CD14-positive monocyte (primary cell): ENCODE results near the gene PSORS1C1. TPM values are rescaled to one million over a fixed set of nuclear protein-coding genes. Genes with fewer than 3 reads are reported as not detected.

ENCODE experiments used
- DNase-seq, 3 donors: peaks; one replicate each; pipeline ENCODE4 v3.0.0-alpha.2; 2011 to 2022
- H2AFZ ChIP-seq: 2 replicates; pipeline ENCODE4 v1.6.0; 2012; ENCODE audit warnings: mild to moderate bottlenecking, low read depth, low read length, inconsistent platforms; ENCODE audit not compliant: insufficient read depth, poor library complexity, severe bottlenecking
- H3K27ac ChIP-seq, 2 donors: 1 replicate in 1 of 2; 2 replicates in 1 of 2; pipeline ENCODE4 v1.5.1; 2012 to 2013; ENCODE audit warnings: low read length in 2 of 2, control low read depth in 1 of 2, inconsistent platforms in 1 of 2, low read depth in 1 of 2, mild to moderate bottlenecking in 1 of 2
- H3K27me3 ChIP-seq, 2 donors: one replicate each; pipeline versions ENCODE4 v1.6.0 to v1.6.1; 2011 to 2013; ENCODE audit warnings: low read length in 2 of 2; ENCODE audit not compliant: control insufficient read depth in 2 of 2, insufficient read depth in 2 of 2
- H3K36me3 ChIP-seq, 2 donors: replicated peaks in 1 of 2; 1 replicate in 1 of 2; 2 replicates in 1 of 2; pipeline versions ENCODE4 v1.5.1 to v1.6.1; 2012 to 2013; ENCODE audit warnings: low read length in 2 of 2, control low read depth in 1 of 2, inconsistent platforms in 1 of 2, mild to moderate bottlenecking in 1 of 2; ENCODE audit not compliant: insufficient read depth in 2 of 2, control insufficient read depth in 1 of 2
- H3K4me1 ChIP-seq, 2 donors: 1 replicate in 1 of 2; 2 replicates in 1 of 2; pipeline versions ENCODE4 v1.5.1 to v1.6.1; 2012 to 2013; ENCODE audit warnings: low read length in 2 of 2, control low read depth in 1 of 2, inconsistent platforms in 1 of 2, mild to moderate bottlenecking in 1 of 2, moderate library complexity in 1 of 2; ENCODE audit not compliant: insufficient read depth in 2 of 2, control insufficient read depth in 1 of 2
- H3K4me2 ChIP-seq: replicated peaks from 2 replicates; pipeline ENCODE3; 2012; ENCODE audit warnings: low read length, moderate library complexity, mild to moderate bottlenecking; ENCODE audit not compliant: poor library complexity, severe bottlenecking; ENCODE audit errors: extremely low read depth
- H3K4me3 ChIP-seq, 3 experiments: fragments of 200-600 bp in 1 of 3; sonication (generic) in 1 of 3; replicated peaks in 1 of 3; 1 replicate in 2 of 3; 2 replicates in 1 of 3; pipeline ENCODE4 v1.5.1; 2011 to 2013; ENCODE audit warnings: low read length in 3 of 3, mild to moderate bottlenecking in 3 of 3, control low read depth in 2 of 3, low read depth in 2 of 3, inconsistent platforms in 1 of 3, moderate library complexity in 1 of 3
- H3K79me2 ChIP-seq: 2 replicates; pipeline ENCODE4 v1.6.0; 2012; ENCODE audit warnings: mild to moderate bottlenecking, control low read depth, inconsistent platforms, low read length, moderate library complexity; ENCODE audit not compliant: insufficient read depth
- H3K9ac ChIP-seq: 2 replicates; pipeline ENCODE4 v1.6.0; 2017; ENCODE audit warnings: low read length, mild to moderate bottlenecking; ENCODE audit not compliant: insufficient read depth, poor library complexity, severe bottlenecking
- H3K9me3 ChIP-seq, 2 donors: replicated peaks in 1 of 2; 1 replicate in 1 of 2; 2 replicates in 1 of 2; pipeline versions ENCODE4 v1.5.1 to v1.6.1; 2012 to 2013; ENCODE audit warnings: low read length in 2 of 2, control low read depth in 1 of 2; ENCODE audit not compliant: control insufficient read depth in 1 of 2, insufficient read depth in 1 of 2
- H4K20me1 ChIP-seq: 2 replicates; pipeline ENCODE4 v1.6.0; 2012; ENCODE audit warnings: mild to moderate bottlenecking, low read length, control low read depth, moderate library complexity; ENCODE audit not compliant: insufficient read depth
- H3K27ac Mint-ChIP-seq, 7 donors: one replicate each; pipeline ENCODE4 v1.8.0; 2020; ENCODE audit warnings: mild to moderate bottlenecking in 7 of 7, mixed read lengths in 7 of 7, moderate library complexity in 6 of 7, inconsistent platforms in 2 of 7
- H3K27me3 Mint-ChIP-seq, 3 donors: one replicate each; pipeline ENCODE4 v1.8.0; 2021 to 2022; ENCODE audit warnings: low read depth in 3 of 3, mild to moderate bottlenecking in 3 of 3, mixed read lengths in 3 of 3, moderate library complexity in 3 of 3, inconsistent platforms in 1 of 3
- H3K36me3 Mint-ChIP-seq, 2 donors: one replicate each; pipeline ENCODE4 v1.8.0; 2020; ENCODE audit warnings: mixed read lengths in 2 of 2, inconsistent platforms in 1 of 2, mild to moderate bottlenecking in 1 of 2
- H3K4me1 Mint-ChIP-seq: one replicate; pipeline ENCODE4 v1.8.0; 2020; ENCODE audit warnings: mild to moderate bottlenecking, mixed read lengths
- H3K4me3 Mint-ChIP-seq, 2 donors: one replicate each; pipeline ENCODE4 v1.8.0; 2020; ENCODE audit warnings: mild to moderate bottlenecking in 2 of 2, mixed read lengths in 2 of 2, moderate library complexity in 1 of 2
- H3K9me3 Mint-ChIP-seq, 7 donors: one replicate each; pipeline ENCODE4 v1.8.0; 2020 to 2022; ENCODE audit warnings: mixed read lengths in 7 of 7, mild to moderate bottlenecking in 6 of 7, moderate library complexity in 6 of 7, inconsistent platforms in 2 of 7
- CTCF ChIP-seq: fragments of 200-600 bp; IDR thresholded peaks from one replicate; pipeline ENCODE4 v1.8.0; 2022; ENCODE audit warnings: antibody characterized with exemption, mild to moderate bottlenecking
- WGBS: methylation state at CpG from one replicate; pipeline ENCODE4 v1.1.5; 2013; ENCODE audit warnings: missing lambda C conversion rate; ENCODE audit not compliant: insufficient coverage; 5-methylcytosine and 5-hydroxymethylcytosine counted together
- intact Hi-C, 2 donors: fragments of 100-400 bp; cut with micrococcal nuclease; formaldehyde crosslinking; loops; one replicate each; pipeline versions ENCODE4 v1.15.0 to v1.15.1; 2023
- polyA plus RNA-seq, 3 donors: library from polyadenylated mRNA; depleted of rRNA in 1 of 3; unstranded in 2 of 3; stranded (reverse) in 1 of 3; fragments of 300-500 nt in 2 of 3; fragments of >200 nt in 1 of 3; fragmentation: Illumina TruSeq in 2 of 3; gene quantifications; 1 replicate in 2 of 3; 2 replicates in 1 of 3; pipeline ENCODE4 v1.2.3, GENCODE V29; 2012 to 2021

The PSORS1C1 gene
- polyA plus RNA-seq, 3 donors, result not detected

- peak within 1 kb of the TSS in 1 of 2 donors; percentile 76 for H3K4me3 Mint-ChIP-seq
- Histone ChIP-seq H3K4me1 (peaks cover 0 to 6% of the 10 kb centered on the region in 2 donors), H2AFZ (peak within 1 kb of the TSS; percentile 79), H3K27me3 (peaks cover 0 to 3% of the 10 kb centered on the region in 2 donors), H3K79me2 (no peaks in the 10 kb centered on the region), H3K27ac (no peak within 1 kb of the TSS), H4K20me1 (no peaks in the 10 kb centered on the region), H3K4me3 (peak within 1 kb of the TSS in 1 of 3 experiments; percentile 71), H3K9ac (no peak within 1 kb of the TSS), H3K4me2 (peak within 1 kb of the TSS; percentile 81), H3K36me3 (peaks cover 7 to 16% of the 10 kb centered on the region in 2 donors), H3K9me3 (no peaks in the 10 kb centered on the region)
- WGBS, result 92% methylated on average over 4 of the region's 4 CpGs
- TF ChIP-seq CTCF, result no peak
- peaks cover 0 to 15% (median 2%) of the 10 kb centered on the region in 3 donors for H3K27me3 Mint-ChIP-seq
- H3K27ac Mint-ChIP-seq, result peak within 1 kb of the TSS in 1 of 7 donors; percentile 3
- intact Hi-C loops, result no loop called here
- peaks cover 6% of the 10 kb centered on the region for H3K4me1 Mint-ChIP-seq
- H3K36me3 Mint-ChIP-seq, result peaks cover 5 to 6% of the 10 kb centered on the region in 2 donors
- no peak for DNase-seq
- H3K9me3 Mint-ChIP-seq, result peaks cover 0 to 3% (median 0%) of the 10 kb centered on the region in 7 donors
Measured at GRCh38 chr6:31138982-31139381, 24.4 kb downstream of the PSORS1C1 start, which contains the start of gene PSORS1C2. Gene PSORS1C2 (minus strand): TSS chr6:31139066. CDS start chr6:31139026, 40 bp downstream.

GRCh38 chr6:31139599-31139998 is 25.0 kb downstream of the PSORS1C1 start:
- Mint-ChIP-seq H3K27me3 (peaks cover 0 to 13% (median 2%) of the 10 kb centered on the region in 3 donors), H3K27ac (no peak overlapping the region), H3K4me1 (peaks cover 6% of the 10 kb centered on the region), H3K9me3 (peaks cover 0 to 3% (median 0%) of the 10 kb centered on the region in 7 donors), H3K4me3 (no peak overlapping the region), H3K36me3 (peaks cover 8 to 9% of the 10 kb centered on the region in 2 donors)
- H3K79me2 ChIP-seq, result no peaks in the 10 kb centered on the region
- peaks cover 0 to 3% of the 10 kb centered on the region in 2 donors for H3K27me3 ChIP-seq
- no peak overlapping the region for H3K9ac ChIP-seq
- H2AFZ ChIP-seq, result no peak overlapping the region
- 89% methylated on average over 4 of the region's 4 CpGs for WGBS
- H3K4me2 ChIP-seq, result no peak overlapping the region
- H3K4me3 ChIP-seq, result no peak overlapping the region
- no peak overlapping the region for H3K27ac ChIP-seq
- H4K20me1 ChIP-seq, result no peaks in the 10 kb centered on the region
- H3K4me1 ChIP-seq, result peaks cover 0 to 6% of the 10 kb centered on the region in 2 donors
- DNase-seq, result no peak
- H3K9me3 ChIP-seq, result no peaks in the 10 kb centered on the region
- H3K36me3 ChIP-seq, result peaks cover 10 to 20% of the 10 kb centered on the region in 2 donors
- intact Hi-C loops, result no loop called here
- TF ChIP-seq CTCF, result no peak
